Stimulated activated CD4-positive, alpha-beta T cell treated with anti-CD3 and anti-CD28 coated beads, Interleukin-1b, Interleukin-23, amount 100 ng/mL, for 1 hour (primary cell): ENCODE measurements around the gene PPP6R3.

Experiments
- DNase-seq, 2 donors: peaks; one replicate each; pipeline ENCODE4 v3.0.0-alpha.2; 2020; ENCODE audit warnings: low read depth in 2 of 2

PPP6R3 gene

GRCh38 chr11:68560216-68560615 is 99.7 kb downstream of the PPP6R3 start:
- DNase-seq: no peak

DNA sequence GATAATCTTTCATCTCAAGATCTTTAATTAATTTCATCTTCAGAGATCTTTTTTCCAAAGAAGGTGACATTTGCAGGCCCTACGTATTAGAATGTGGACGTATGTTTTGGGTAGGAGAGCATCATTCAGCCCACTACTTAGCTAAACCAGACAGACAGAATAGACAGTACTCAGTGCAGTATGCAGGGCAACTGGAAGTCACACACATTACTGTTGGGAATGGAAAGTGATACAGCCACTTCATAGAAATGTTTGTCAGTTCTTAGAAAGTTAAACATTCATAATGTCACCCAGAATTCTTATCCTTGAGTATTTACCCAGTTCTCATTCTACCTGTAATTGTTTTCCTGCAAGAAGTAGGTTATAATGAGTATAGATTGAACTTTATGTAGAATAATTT is 102.9 kb downstream of the PPP6R3 start:
- no peak for DNase-seq

DNA sequence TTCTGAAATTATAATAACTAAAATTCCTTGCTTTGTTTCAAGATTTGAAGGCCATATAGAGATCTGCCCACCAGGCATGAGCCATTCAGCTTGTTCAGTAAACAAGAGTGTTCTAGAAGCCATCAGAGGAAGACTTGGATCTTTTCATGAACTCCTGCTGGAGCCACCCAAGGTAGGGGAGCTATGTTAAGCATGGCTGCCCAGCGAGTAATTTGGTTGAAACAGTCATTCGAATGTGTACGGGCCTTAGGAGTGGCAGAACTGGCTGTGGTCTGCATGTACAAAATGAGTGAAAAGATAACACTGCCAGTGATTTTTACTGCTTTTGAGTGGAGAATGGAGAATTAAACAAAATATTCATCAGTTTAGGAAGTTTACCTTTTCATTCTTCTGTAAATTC is 103.7 kb downstream of the PPP6R3 start:
- no peak for DNase-seq

DNA sequence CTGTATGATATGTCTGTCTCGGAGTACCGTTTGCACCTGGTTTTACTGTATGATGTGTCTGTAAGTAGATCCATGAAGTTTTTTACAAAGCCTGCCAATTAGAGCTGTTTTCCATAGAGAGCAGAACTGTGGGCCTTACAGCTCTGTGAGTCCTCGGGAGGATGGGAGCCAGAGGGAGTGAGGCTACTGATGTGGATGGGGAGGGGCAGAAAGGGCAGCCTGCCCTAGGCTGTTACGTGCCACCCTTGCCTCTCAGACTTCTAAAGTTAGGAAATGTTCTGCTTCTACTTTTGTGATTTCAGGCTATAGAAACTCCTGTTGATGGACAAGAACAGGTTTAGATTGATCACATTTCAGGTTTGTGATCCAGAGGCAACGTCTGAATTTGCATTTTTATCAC is 105.2 kb downstream of the PPP6R3 start:
- DNase-seq: no peak

GRCh38 chr11:68567553-68567952 is 107.0 kb downstream of the PPP6R3 start:
- DNase-seq: no peak

GRCh38 chr11:68569357-68569756 is 108.8 kb downstream of the PPP6R3 start:
- no peak for DNase-seq

- DNase-seq: no peak
Measured at GRCh38 chr11:68570691-68571090, 110.1 kb downstream of the PPP6R3 start.

GRCh38 chr11:68574308-68574707 is 113.8 kb downstream of the PPP6R3 start:
- DNase-seq: no peak

DNA sequence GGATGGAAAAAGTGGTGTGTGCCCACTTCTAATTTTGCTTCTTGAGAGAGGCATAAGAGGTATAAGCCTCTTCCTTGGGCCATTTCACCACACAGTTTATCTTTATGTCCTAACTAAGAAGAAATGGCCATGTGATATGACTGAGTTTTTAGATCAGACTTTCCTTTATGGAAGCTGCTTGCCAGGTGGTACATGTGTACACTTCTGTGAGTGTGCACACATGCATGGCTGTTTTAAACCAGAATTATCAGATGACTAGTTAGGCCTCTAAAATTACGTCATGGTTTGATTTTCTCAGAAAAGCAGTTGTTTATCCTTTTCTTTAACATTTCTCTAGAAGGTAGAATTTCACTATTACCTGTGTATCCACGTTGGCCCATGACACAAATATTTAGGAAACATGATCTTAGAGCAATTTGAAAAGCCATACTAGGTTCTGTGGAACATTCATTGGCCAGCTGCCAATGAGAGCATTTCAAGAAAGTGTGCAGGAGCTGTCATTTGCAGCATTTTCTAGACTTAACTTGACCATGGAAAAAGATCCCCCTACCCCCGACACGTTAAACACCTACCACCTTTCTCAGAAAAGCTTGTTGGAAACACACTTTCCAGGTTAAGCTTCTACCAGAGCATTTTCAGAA is 114.6 kb downstream of the PPP6R3 start:
- no peak for DNase-seq

DNA sequence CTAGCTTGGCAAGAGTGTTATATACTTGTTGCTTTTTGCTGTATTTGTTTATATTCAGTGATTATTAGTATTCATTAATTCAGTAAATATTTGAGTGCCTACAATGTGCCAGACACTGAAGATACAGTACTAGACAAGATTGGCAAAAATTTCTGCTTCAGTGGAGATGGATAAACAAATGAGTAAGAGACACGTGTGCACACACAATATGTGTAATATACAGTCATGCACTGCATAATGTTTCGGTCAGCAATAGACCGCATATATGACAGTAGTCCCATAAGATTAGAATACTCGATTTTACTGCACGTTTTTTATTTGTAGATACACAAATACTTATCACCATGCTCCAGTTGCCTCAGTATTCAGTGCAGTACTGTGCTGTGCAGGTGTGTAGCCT is 118.9 kb downstream of the PPP6R3 start:
- DNase-seq: no peak

DNA sequence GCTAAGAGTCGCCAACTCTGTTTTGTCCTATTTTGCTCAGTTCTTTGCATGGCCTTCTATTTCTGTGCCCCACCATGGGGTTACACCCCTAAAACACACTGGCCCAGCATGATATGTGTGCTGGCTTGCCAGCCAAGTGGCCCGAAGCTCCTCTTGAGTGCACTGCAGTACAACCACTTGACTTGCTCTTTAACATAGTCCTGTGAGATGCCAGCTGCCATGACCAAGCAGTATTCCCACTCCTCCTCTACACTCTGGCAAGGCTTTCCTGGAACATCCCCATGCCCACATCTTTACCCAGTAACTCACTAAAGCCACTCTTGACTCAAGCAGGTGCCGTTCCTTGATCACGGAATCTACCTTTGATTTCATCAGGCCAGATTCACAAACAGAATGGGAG is 120.9 kb downstream of the PPP6R3 start:
- DNase-seq: no peak

DNA sequence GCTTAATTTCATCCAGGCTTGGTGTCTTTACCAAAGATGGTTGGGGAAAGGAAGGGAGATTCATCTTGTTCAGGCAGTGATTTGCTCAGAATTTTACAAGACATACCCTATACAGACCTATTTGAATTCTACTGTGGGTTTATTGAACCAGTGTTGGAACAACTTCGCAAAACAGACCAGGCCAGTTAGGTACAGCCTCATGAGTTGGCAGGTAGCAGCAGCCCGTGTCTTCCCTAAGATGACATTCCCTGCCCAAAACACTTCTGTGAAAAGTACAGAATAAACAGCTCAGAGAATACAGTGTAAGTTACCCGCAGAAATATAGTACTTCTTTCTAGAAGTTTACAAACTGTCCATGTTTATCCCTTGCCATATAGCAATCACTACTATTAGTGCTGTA is 121.3 kb downstream of the PPP6R3 start:
- no peak for DNase-seq

DNA sequence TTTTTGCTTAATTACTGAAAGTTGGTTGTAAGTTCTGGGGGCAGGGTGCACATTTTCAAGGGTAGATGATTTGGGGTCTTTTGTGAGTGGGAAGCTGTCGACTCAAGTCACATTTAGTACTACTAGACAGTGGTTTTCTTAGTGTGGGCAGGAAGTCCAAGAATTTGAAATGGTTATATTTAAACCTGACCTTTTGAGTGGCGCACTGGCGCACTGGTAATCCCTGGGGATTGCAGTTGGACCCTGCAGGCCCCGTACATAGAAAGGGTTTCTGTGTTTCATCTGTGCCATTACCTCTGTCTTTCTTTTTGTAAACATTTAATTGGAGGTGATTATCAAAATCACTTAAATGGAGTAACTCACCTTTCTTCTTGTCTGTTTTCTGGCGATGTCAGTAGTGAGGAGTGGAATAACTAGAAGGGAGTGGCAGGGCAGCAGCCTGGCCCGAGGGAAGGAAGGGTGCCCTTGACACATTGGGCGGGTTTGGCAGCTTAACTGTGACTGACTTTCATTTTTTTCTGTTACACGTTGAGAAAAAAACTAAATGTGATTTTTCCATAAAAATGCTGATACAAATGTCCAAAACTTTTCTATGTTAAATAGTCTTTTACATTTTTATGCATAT is 122.0 kb downstream of the PPP6R3 start:
- DNase-seq: no peak

- DNase-seq: no peak
Measured at GRCh38 chr11:68583041-68583446, 122.5 kb downstream of the PPP6R3 start.

- peak; percentile 0 to 32 for DNase-seq
Measured at GRCh38 chr11:68584097-68584496, 123.5 kb downstream of the PPP6R3 start.

DNA sequence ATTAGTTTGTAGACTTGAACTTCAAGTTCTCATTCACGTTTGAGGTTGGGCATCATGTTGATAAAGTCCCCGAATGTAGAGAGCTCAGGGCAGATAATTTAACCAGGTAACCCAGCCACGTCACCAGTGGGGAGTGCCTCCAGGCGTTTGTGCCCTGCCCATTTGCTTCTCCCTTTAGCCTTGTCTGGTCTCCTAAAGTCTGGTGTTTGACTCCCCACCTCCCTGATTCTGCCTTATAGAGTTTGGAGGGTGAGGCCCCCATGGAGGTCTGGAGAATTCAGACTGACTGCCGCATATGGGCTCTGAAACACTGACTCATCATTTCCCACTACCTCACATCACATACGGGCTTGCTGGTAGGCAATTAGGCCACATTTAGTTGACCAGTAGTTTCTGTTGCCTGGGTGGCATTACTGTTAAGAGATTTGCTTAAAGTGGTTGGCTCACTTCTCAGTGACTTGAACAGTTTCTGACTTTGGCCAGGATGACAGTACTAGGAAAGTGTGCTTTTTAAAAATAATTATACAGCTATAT is 124.5 kb downstream of the PPP6R3 start:
- no peak for DNase-seq

DNA sequence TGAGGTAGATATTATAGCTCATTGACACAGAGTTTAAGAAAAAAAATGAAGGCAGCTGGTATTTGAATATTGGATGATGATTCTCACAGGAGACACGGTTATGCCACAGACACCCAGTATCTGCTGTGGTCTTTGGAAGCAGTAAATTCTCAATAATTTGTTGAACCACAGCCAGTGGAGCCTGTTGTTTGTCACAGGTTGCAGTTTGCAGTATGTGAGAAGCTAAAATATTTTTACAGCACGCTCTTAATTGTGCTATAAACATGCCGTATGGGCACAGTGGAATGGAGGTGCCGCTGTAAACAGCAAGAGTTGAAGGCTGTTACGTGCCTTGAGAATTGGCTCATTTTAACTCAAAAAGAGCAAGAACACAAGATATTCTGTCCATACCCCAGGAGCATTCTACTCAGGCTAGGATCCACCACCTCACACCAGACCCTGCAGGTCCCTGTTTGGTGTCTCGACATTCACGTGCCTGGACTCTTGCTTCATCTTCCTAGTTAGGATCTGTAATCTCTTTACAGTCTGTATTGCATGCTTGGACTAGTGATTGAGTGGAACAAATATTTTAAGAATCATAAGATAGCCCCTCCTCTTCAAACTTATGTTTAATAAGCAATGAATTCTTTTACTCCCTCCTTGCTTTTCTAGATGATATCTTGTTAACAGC is 129.1 kb downstream of the PPP6R3 start:
- DNase-seq: no peak

DNA sequence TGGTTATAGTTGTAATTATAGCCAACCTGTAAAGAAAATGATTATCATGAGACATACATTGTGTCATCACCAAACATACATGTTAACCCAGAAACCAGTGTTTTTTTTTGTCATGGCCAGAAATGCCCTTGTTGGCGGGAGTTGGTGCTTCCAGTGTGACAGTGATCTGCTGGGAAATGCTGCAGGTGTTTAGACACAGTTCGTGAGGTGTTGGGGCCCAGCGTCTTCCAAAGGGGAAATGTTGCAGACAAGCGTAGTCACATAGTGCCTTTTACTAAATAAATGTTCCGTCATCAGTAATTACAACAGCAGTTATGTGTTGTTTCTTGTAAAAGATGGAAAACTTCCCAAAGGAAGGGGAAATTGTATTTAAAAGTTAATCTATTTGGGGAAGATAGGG is 131.2 kb downstream of the PPP6R3 start:
- no peak for DNase-seq

DNA sequence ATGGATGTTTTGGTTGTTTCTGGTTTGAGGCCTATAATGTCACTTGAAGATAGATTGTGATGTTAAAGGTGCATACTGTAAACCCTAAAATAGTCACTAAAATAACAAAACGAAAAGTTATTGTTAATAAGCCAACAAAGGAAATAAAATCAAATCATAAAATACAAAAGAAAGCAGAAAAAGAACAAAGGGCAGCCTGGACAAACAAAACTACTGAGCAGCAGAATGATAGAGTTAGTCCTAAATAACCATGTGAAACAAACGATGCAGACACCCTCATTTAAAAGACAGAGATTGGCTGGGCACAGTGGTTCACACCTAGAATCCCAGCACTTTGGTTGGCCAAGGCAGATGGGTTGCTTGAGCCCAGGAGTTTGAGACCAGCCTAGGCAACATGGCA is 132.9 kb downstream of the PPP6R3 start:
- DNase-seq: no peak

GRCh38 chr11:68594123-68594522 is 133.6 kb downstream of the PPP6R3 start:
- DNase-seq: no peak

DNA sequence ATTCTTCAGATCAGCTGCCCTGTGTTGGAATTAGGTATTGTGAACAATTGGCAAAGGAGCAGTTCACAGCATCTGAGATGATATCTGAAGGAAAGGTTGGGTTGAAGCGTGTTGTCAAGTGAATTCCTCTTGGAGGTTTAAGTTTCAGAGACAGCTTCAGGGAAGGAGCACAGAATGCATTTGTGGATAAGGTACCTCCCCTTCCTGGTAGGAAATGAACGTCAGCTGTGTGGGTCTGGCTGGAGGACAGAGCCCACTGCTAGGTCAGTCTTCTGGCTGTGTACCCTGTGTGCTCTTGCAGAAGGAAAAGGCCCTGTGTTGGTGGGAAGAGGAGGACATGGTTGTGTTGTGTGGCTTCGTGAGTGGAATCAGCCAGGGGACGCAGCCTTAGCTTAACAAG is 135.7 kb downstream of the PPP6R3 start:
- DNase-seq: no peak

- DNase-seq: no peak
Measured at GRCh38 chr11:68598816-68599653, 138.5 kb downstream of the PPP6R3 start.
